GM23338 (cell line): ENCODE measurements around the gene LRRC8B. TPM values are rescaled to one million over a fixed set of nuclear protein-coding genes. Genes with fewer than 3 reads are reported as not detected.

ENCODE experiments used
- ATAC-seq: fragments of 200-7000 bp; cut with Tn5 transposase; 3 replicates; pipeline ENCODE4 v1.9.1; 2020
- DNase-seq: peaks from one replicate; pipeline ENCODE4 v3.0.0-alpha.2; 2015; ENCODE audit warnings: low spot score
- H2AFZ ChIP-seq: fragments of 200-600 bp; sonication (generic); 2 replicates; pipeline ENCODE4 v1.8.0; 2016; ENCODE audit warnings: antibody characterized with exemption, mild to moderate bottlenecking, moderate library complexity
- H3F3A ChIP-seq: fragments of 200-600 bp; sonication (generic); replicated peaks from 2 replicates; pipeline ENCODE4 v1.8.0; 2017; ENCODE audit warnings: antibody characterized with exemption, mixed run types, low read depth
- H3K27ac ChIP-seq: fragments of 200-600 bp; sonication (generic); 2 replicates; pipeline ENCODE4 v1.6.1; 2016; ENCODE audit warnings: low read depth
- H3K27me3 ChIP-seq: fragments of 200-600 bp; sonication (generic); 2 replicates; pipeline ENCODE4 v1.8.0; 2016; ENCODE audit warnings: mild to moderate bottlenecking, mixed run types, moderate library complexity; ENCODE audit not compliant: insufficient read depth
- H3K36me3 ChIP-seq: fragments of 200-600 bp; sonication (generic); 2 replicates; pipeline ENCODE4 v1.8.0; 2016; ENCODE audit warnings: mild to moderate bottlenecking; ENCODE audit not compliant: insufficient read depth
- H3K4me1 ChIP-seq: fragments of 200-600 bp; sonication (generic); 2 replicates; pipeline ENCODE4 v1.8.0; 2016; ENCODE audit warnings: mild to moderate bottlenecking, moderate library complexity; ENCODE audit not compliant: insufficient read depth
- H3K4me2 ChIP-seq: fragments of 200-600 bp; sonication (generic); 2 replicates; pipeline ENCODE4 v1.7.1; 2017; ENCODE audit warnings: mixed run types
- H3K4me3 ChIP-seq: fragments of 200-600 bp; sonication (generic); 2 replicates; pipeline ENCODE4 v1.6.1; 2016; ENCODE audit warnings: mixed run types
- H3K79me2 ChIP-seq: fragments of 200-600 bp; sonication (generic); replicated peaks from 2 replicates; pipeline ENCODE4 v1.8.0; 2017; ENCODE audit warnings: mild to moderate bottlenecking; ENCODE audit not compliant: insufficient read depth
- H3K9me2 ChIP-seq: fragments of 200-600 bp; sonication (generic); 2 replicates; pipeline ENCODE4 v1.8.0; 2017; ENCODE audit not compliant: insufficient read depth
- H4K20me1 ChIP-seq: fragments of 200-600 bp; sonication (generic); replicated peaks from 2 replicates; pipeline ENCODE4 v1.8.0; 2017; ENCODE audit warnings: mild to moderate bottlenecking; ENCODE audit not compliant: insufficient read depth
- H3K27ac Mint-ChIP-seq: 2 replicates; pipeline ENCODE4 v1.8.0; 2020; ENCODE audit warnings: inconsistent platforms, mild to moderate bottlenecking, moderate library complexity, mixed read lengths
- H3K27me3 Mint-ChIP-seq: 3 replicates; pipeline ENCODE4 v1.8.0; 2022; ENCODE audit warnings: low read depth, mild to moderate bottlenecking, moderate library complexity, mixed read lengths, inconsistent platforms; ENCODE audit not compliant: insufficient read depth, poor library complexity
- H3K36me3 Mint-ChIP-seq: 3 replicates; pipeline ENCODE4 v1.8.0; 2021; ENCODE audit warnings: low read depth, mild to moderate bottlenecking, inconsistent platforms, moderate library complexity, mixed read lengths
- H3K4me1 Mint-ChIP-seq: 3 replicates; pipeline ENCODE4 v1.8.0; 2020; ENCODE audit warnings: mild to moderate bottlenecking, inconsistent platforms, mixed read lengths
- H3K4me3 Mint-ChIP-seq: 3 replicates; pipeline ENCODE4 v1.8.0; 2021; ENCODE audit warnings: moderate library complexity, mild to moderate bottlenecking, inconsistent platforms, mixed read lengths
- H3K9me3 Mint-ChIP-seq: 3 replicates; pipeline ENCODE4 v1.8.0; 2020; ENCODE audit warnings: moderate library complexity, mild to moderate bottlenecking, inconsistent platforms, mixed read lengths
- CREB1 ChIP-seq: fragments of 250-450 bp; sonication (Bioruptor Pico); IDR thresholded peaks from 2 replicates; pipeline ENCODE4 v1.5.0; 2020; ENCODE audit warnings: low read depth, mild to moderate bottlenecking, moderate library complexity
- EZH2phosphoT487 ChIP-seq: fragments of 200-600 bp; sonication (generic); IDR thresholded peaks from one replicate; pipeline ENCODE4 v1.8.1; 2018; ENCODE audit warnings: antibody characterized with exemption; ENCODE audit not compliant: unreplicated experiment
- NANOG ChIP-seq: IDR thresholded peaks from 2 replicates; pipeline ENCODE4 v1.6.1; 2016; ENCODE audit warnings: antibody characterized with exemption, borderline replicate concordance
- STAT1 ChIP-seq: IDR thresholded peaks from one replicate; pipeline ENCODE4 v1.6.1; 2016; ENCODE audit warnings: antibody characterized with exemption; ENCODE audit not compliant: unreplicated experiment
- ZNF114 ChIP-seq: fragments of 250-450 bp; sonication (Bioruptor Pico); IDR thresholded peaks from 2 replicates; pipeline ENCODE4 v1.5.0; 2020; ENCODE audit warnings: mild to moderate bottlenecking, moderate library complexity
- ZNF331 ChIP-seq: fragments of 250-450 bp; sonication (Bioruptor Pico); IDR thresholded peaks from 2 replicates; pipeline ENCODE4 v1.5.0; 2020; ENCODE audit warnings: low read depth, mild to moderate bottlenecking, moderate library complexity
- ZNF462 ChIP-seq: fragments of 250-450 bp; sonication (Bioruptor Pico); IDR thresholded peaks from 2 replicates; pipeline ENCODE4 v1.5.0; 2020; ENCODE audit warnings: mild to moderate bottlenecking, moderate library complexity
- polyA plus RNA-seq: library from polyadenylated mRNA; unstranded; fragments of >200 nt; fragmentation: Nextera tagmentation; extraction: Ambion mirVana; gene quantifications from 2 replicates; pipeline ENCODE4 v1.2.1, GENCODE V29; 2016
- total RNA-seq: library from RNA; depleted of rRNA; stranded (reverse); fragments of >200 nt; shearing (Covaris generic); gene quantifications from 2 replicates; pipeline ENCODE4 v1.2.3, GENCODE V29; 2014
- TF ChIP-seq, protein P1 (sequence below): IDR thresholded peaks from one replicate; pipeline ENCODE4 v1.6.1; 2018; ENCODE audit warnings: antibody characterized with exemption; ENCODE audit not compliant: unreplicated experiment
- TF ChIP-seq, protein P2 (sequence below): IDR thresholded peaks from 2 replicates; pipeline ENCODE4 v1.6.1; 2016; ENCODE audit warnings: antibody characterized with exemption
- TF ChIP-seq, protein P3 (sequence below), 2 experiments: fragments of 200-600 bp in 1 of 2; sonication (generic) in 1 of 2; conservative IDR thresholded peaks; 2 replicates each; pipeline versions ENCODE4 v1.5.1 to v1.6.1; 2016 to 2017; ENCODE audit warnings: antibody characterized with exemption in 2 of 2, low read depth in 2 of 2, mild to moderate bottlenecking in 2 of 2, moderate library complexity in 1 of 2

LRRC8B gene
- total and polyA plus RNA-seq, 2 experiments from 2014 or later = 9.0 to 26.5 TPM

DNA sequence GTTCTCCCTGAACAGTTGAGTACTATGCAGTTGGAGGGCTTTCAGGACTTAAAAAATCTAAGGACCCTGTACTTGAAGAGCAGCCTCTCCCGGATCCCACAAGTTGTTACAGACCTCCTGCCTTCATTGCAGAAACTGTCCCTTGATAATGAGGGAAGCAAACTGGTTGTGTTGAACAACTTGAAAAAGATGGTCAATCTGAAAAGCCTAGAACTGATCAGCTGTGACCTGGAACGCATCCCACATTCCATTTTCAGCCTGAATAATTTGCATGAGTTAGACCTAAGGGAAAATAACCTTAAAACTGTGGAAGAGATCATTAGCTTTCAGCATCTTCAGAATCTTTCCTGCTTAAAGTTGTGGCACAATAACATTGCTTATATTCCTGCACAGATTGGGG, 59.6 kb downstream of the LRRC8B start (continued):
- TF ChIP-seq, protein P1, sequence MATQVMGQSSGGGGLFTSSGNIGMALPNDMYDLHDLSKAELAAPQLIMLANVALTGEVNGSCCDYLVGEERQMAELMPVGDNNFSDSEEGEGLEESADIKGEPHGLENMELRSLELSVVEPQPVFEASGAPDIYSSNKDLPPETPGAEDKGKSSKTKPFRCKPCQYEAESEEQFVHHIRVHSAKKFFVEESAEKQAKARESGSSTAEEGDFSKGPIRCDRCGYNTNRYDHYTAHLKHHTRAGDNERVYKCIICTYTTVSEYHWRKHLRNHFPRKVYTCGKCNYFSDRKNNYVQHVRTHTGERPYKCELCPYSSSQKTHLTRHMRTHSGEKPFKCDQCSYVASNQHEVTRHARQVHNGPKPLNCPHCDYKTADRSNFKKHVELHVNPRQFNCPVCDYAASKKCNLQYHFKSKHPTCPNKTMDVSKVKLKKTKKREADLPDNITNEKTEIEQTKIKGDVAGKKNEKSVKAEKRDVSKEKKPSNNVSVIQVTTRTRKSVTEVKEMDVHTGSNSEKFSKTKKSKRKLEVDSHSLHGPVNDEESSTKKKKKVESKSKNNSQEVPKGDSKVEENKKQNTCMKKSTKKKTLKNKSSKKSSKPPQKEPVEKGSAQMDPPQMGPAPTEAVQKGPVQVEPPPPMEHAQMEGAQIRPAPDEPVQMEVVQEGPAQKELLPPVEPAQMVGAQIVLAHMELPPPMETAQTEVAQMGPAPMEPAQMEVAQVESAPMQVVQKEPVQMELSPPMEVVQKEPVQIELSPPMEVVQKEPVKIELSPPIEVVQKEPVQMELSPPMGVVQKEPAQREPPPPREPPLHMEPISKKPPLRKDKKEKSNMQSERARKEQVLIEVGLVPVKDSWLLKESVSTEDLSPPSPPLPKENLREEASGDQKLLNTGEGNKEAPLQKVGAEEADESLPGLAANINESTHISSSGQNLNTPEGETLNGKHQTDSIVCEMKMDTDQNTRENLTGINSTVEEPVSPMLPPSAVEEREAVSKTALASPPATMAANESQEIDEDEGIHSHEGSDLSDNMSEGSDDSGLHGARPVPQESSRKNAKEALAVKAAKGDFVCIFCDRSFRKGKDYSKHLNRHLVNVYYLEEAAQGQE = no peak
- TF ChIP-seq, protein P2, sequence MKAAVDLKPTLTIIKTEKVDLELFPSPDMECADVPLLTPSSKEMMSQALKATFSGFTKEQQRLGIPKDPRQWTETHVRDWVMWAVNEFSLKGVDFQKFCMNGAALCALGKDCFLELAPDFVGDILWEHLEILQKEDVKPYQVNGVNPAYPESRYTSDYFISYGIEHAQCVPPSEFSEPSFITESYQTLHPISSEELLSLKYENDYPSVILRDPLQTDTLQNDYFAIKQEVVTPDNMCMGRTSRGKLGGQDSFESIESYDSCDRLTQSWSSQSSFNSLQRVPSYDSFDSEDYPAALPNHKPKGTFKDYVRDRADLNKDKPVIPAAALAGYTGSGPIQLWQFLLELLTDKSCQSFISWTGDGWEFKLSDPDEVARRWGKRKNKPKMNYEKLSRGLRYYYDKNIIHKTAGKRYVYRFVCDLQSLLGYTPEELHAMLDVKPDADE = no peak
- TF ChIP-seq EZH2phosphoT487 = no peak
- no peak for TF ChIP-seq ZNF114
- TF ChIP-seq ZNF331 (CRISPR knock-in tag) = no peak
- no peak for TF ChIP-seq STAT1

GRCh38 chr1:89584781-89585180, 60.2 kb downstream of the LRRC8B start:
- no peak for DNase-seq
- no peaks in the 10 kb centered on the region for H3K9me2 ChIP-seq
- no peaks in the 10 kb centered on the region for H3K27me3 Mint-ChIP-seq
- H3K4me3 Mint-ChIP-seq = no peak overlapping the region
- H3K36me3 Mint-ChIP-seq = peaks cover 23% of the 10 kb centered on the region
- H3K79me2 ChIP-seq = peaks cover 30% of the 10 kb centered on the region
- no peak for ATAC-seq
- no peak overlapping the region for H3K27ac Mint-ChIP-seq
- H3K27me3 ChIP-seq = no peaks in the 10 kb centered on the region
- no peak overlapping the region for H3K4me2 ChIP-seq
- peaks cover 19% of the 10 kb centered on the region; the same call in 1 of the 2 replicates for H3K36me3 ChIP-seq
- H3K27ac ChIP-seq = no peak overlapping the region
- peaks cover 31% of the 10 kb centered on the region for H3K4me1 Mint-ChIP-seq
- peaks cover 16% of the 10 kb centered on the region; the same call in 1 of the 2 replicates for H3K4me1 ChIP-seq
- no peak overlapping the region for H2AFZ ChIP-seq
- H3K9me3 Mint-ChIP-seq = no peaks in the 10 kb centered on the region
- H4K20me1 ChIP-seq = peaks cover 17% of the 10 kb centered on the region; the same call in 1 of the 2 replicates
- H3K4me3 ChIP-seq = no peak overlapping the region
- H3F3A ChIP-seq = no peaks in the 10 kb centered on the region
- TF ChIP-seq ZNF331 (CRISPR knock-in tag) (no peak), ZNF462 (CRISPR knock-in tag) (no peak), CREB1 (no peak), NANOG (no peak), EZH2phosphoT487 (no peak), STAT1 (no peak)
- TF ChIP-seq, protein P3, sequence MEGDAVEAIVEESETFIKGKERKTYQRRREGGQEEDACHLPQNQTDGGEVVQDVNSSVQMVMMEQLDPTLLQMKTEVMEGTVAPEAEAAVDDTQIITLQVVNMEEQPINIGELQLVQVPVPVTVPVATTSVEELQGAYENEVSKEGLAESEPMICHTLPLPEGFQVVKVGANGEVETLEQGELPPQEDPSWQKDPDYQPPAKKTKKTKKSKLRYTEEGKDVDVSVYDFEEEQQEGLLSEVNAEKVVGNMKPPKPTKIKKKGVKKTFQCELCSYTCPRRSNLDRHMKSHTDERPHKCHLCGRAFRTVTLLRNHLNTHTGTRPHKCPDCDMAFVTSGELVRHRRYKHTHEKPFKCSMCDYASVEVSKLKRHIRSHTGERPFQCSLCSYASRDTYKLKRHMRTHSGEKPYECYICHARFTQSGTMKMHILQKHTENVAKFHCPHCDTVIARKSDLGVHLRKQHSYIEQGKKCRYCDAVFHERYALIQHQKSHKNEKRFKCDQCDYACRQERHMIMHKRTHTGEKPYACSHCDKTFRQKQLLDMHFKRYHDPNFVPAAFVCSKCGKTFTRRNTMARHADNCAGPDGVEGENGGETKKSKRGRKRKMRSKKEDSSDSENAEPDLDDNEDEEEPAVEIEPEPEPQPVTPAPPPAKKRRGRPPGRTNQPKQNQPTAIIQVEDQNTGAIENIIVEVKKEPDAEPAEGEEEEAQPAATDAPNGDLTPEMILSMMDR (conservative IDR thresholded peaks at IDR 0.05; ENCODE audit: low read depth in 2 of 2) = no peak
- TF ChIP-seq, protein P2 = no peak
